ENCODE results near the gene ALPL. TPM values are rescaled to one million over a fixed set of nuclear protein-coding genes. Genes with fewer than 3 reads are reported as not detected.
"Not testable (repeated sequence)": the region's sequence is repeated elsewhere in the genome, so short reads cannot be mapped to it uniquely, and the experiment has no call there.

ALPL gene
- total RNA-seq, 2 donors from 2014 or later = 3.7 to 7.8 TPM

GRCh38 chr1:21514245-21514644, 5.0 kb downstream of the ALPL start:
- no peaks in the 10 kb centered on the region for H3K27me3 ChIP-seq (replicated peaks; ENCODE audit: insufficient read depth)
- no peak for TF ChIP-seq CTCF (IDR thresholded peaks at IDR 0.05)
- no peaks in the 10 kb centered on the region for H3K9me3 ChIP-seq
- no peak for DNase-seq (ENCODE audit: low spot score)
- peaks cover 0 to 6% of the 10 kb centered on the region in 2 donors for H3K4me1 ChIP-seq (ENCODE audit: control insufficient read depth in 1 of 2, low read depth in 2 of 2)
- no peak overlapping the region for H3K27ac ChIP-seq
- no peaks in the 10 kb centered on the region for H3K36me3 ChIP-seq
- H3K4me3 ChIP-seq = no peak overlapping the region
- ATAC-seq (ENCODE audit: insufficient number of reproducible peaks, low FRiP score, low read depth) = no peak

DNA sequence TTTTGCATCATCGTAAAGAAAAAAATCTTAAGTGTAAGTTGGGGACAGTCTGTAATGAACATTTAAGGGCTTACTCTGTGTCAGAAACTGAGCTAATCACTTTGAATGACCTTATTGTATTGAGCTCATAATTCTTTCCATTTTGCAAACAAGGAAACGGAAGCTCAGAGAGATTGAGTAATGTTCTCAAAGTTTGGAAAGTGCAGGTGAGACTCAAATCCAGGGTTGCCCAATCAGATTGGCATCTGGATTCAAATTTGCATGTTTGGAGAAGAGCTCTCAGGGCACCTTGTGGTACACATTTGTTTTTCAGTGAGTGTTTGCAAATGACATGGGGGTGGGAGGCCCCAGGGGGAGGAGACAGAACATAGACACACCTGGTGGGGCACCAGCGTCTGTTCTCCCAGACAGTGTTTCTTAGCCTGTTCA, 8.0 kb downstream of the ALPL start:
- no peaks in the 10 kb centered on the region for H3K27me3 ChIP-seq (replicated peaks; ENCODE audit: insufficient read depth)
- no peak overlapping the region for H3K4me3 ChIP-seq
- no peaks in the 10 kb centered on the region for H3K9me3 ChIP-seq
- ATAC-seq (ENCODE audit: insufficient number of reproducible peaks, low FRiP score, low read depth) (no peak), DNase-seq (ENCODE audit: low spot score) (no peak)
- H3K4me1 ChIP-seq (ENCODE audit: control insufficient read depth in 1 of 2, low read depth in 2 of 2) = no peaks in the 10 kb centered on the region
- H3K27ac ChIP-seq = no peak overlapping the region
- no peaks in the 10 kb centered on the region for H3K36me3 ChIP-seq
- TF ChIP-seq CTCF (IDR thresholded peaks at IDR 0.05) = no peak

DNA sequence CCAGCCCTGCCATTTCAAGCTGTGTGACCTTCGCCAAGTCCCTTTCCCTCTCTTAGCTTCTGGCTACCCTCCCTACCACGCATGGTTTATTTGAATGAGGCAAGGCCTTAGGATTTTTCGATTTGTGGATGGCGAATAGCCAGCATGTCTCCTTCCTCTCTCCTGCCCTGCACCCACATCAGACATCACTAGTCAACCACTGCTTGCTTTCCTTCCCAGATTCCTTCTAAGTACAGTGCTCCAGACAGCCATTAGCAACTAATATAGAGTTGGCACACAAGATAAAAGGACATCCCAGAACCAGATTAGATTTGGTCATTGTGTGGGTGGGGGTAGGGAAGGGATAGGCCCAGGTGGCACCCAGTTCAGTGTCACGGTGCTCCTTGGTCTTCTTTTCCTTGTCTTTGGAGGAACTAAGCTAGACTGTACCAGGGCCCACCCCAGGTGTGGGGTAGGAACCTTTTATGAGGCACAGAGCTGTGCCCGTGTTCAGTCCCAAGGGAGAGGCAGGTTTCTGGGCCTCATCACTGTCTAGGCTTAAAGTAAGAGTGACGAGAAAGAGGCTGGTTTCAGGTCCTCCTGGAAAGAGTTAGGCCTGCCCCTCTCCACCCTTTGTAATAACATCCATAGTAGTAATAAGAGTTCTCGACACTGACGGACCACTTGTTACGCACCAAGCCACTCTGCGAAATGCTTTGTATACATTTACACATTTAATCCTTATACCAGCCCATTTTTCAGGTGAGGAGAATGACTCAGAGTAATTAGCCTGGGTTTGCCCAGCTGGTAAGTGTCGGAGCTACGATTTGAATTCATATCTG, 8.6 kb downstream of the ALPL start:
- no peak overlapping the region for H3K27ac ChIP-seq
- DNase-seq (ENCODE audit: low spot score) (no peak), ATAC-seq (ENCODE audit: insufficient number of reproducible peaks, low FRiP score, low read depth) (no peak)
- H3K36me3 ChIP-seq = no peaks in the 10 kb centered on the region
- TF ChIP-seq CTCF (IDR thresholded peaks at IDR 0.05) = no peak
- H3K9me3 ChIP-seq = no peaks in the 10 kb centered on the region
- H3K4me1 ChIP-seq (ENCODE audit: control insufficient read depth in 1 of 2, low read depth in 2 of 2) = no peaks in the 10 kb centered on the region
- no peaks in the 10 kb centered on the region for H3K27me3 ChIP-seq (replicated peaks; ENCODE audit: insufficient read depth)
- no peak overlapping the region for H3K4me3 ChIP-seq

DNA sequence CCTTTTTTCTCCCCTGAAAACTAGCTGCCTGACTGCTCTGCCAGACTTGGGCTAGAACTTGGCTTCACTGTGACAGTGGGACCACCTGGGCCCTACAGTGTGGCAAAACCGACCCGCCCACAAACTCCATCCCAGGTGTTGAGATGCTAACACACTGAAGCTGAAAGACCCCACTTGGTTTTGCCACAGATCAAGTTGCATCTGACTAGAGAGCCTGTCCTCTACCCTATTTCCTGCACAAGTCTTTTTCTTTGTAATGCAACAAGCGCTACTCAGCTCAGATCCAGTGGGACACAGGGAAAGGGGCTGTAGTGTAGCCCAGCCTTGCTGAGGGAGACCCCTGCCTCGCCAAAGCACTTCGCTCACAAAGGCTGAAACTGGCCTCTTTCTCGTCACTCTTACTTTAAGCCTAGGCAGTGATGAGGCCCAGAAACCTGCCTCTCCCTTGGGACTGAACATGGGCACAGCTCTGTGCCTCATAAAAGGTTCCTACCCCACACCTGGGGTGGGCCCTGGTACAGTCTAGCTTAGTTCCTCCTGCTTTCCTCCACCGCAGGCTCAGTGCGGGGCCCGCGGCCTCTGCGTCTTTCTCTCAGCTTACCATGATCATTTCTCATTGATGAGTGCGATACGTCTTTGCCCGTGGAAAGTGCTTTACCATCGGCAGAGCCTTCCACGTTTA, 9.7 kb downstream of the ALPL start:
- Histone ChIP-seq H3K9me3 (no peaks in the 10 kb centered on the region), H3K27ac (no peak overlapping the region), H3K36me3 (no peaks in the 10 kb centered on the region), H3K4me3 (no peak overlapping the region), H3K4me1 (ENCODE audit: control insufficient read depth in 1 of 2, low read depth in 2 of 2) (no peaks in the 10 kb centered on the region), H3K27me3 (replicated peaks; ENCODE audit: insufficient read depth) (no peaks in the 10 kb centered on the region)
- TF ChIP-seq CTCF (IDR thresholded peaks at IDR 0.05) = no peak
- DNase-seq (ENCODE audit: low spot score) (no peak), ATAC-seq (ENCODE audit: insufficient number of reproducible peaks, low FRiP score, low read depth) (no peak)

- DNase-seq (ENCODE audit: low spot score); ATAC-seq (ENCODE audit: insufficient number of reproducible peaks, low FRiP score, low read depth); H3K4me1 ChIP-seq (ENCODE audit: control insufficient read depth in 1 of 2, low read depth in 2 of 2); H3K27me3 ChIP-seq (replicated peaks; ENCODE audit: insufficient read depth); H3K27ac ChIP-seq; H3K9me3 ChIP-seq; H3K36me3 ChIP-seq; H3K4me3 ChIP-seq: not testable (repeated sequence)
Measured at GRCh38 chr1:21519486-21520070, 10.4 kb downstream of the ALPL start.
